Left hindlimb (tissue), 1 donor: ENCODE results near the gene BEAN1.

Experiments used
- DNase-seq: peaks from one replicate; pipeline ENCODE4 v3.0.0-alpha.2; 2018

Gene BEAN1, protein sequence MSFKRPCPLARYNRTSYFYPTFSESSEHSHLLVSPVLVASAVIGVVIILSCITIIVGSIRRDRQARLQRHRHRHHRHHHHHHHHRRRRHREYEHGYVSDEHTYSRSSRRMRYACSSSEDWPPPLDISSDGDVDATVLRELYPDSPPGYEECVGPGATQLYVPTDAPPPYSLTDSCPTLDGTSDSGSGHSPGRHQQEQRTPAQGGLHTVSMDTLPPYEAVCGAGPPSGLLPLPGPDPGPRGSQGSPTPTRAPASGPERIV

DNA sequence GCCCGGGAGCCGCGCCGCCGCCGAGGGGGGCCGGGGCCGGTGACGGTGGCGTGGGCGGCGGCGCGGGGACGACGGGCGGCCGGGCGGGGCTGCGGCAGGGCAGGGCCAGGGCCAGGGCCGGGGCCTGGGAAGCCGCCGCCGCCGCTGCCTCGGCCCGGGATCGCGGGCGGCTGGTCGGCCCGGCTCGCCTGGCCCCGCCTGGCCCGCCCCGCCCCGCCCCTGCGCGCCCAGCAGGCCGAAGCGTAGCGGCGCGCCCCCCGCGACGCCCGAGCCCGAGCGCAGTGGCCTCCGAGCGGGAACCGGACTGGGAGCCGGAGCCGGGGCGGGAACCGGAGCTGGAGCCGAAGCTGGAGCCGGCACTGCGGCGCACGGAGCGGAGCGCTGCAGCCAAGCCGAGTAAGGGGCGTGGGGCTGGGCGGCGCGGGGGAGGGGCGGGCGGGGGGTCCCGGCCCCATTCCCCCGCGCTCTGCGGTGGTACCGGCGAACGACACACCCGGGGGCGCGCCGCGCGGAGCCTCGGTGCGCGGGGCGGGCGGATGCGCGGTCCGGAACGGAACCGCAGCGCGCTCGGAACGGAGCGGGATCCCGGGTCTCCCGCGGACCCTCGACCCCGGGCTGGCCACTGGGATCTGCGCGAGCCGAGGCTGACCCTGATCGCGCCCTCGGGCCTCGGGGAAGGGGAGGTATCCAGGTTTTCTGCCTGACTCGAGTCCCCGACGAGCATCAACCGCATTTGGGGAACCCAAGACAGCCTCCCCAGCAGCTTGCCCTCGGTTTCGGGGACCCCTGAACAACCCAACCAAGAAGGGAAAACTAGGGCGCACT, at the start of gene BEAN1:
Gene BEAN1, plus strand, starts transcription at position 260 of the 825 bp plus-strand sequence. CDS start 10,382 bp downstream, outside the sequence.
- DNase-seq: peak; percentile 43

DNA sequence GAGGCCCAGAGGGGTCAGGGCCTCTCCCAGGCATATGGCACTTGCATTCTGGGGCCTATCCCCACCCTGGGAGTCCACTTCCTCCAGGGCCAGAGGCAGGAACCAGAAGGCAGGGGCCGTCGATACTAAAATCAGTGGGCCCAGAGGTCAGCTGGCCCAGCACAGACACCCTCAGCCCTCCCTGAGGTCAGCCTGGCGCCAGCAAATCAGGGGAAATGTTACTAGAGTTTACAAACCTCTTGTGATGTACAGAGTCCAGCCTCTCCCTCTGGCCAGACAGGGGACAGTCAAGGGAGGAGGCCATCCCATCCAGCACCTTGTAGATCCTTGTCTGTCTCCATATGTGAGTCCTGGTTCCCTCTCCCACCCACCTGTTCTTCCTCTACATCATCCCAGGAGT, 49.8 kb upstream of the BEAN1 start:
- DNase-seq: peak; percentile 21

DNA sequence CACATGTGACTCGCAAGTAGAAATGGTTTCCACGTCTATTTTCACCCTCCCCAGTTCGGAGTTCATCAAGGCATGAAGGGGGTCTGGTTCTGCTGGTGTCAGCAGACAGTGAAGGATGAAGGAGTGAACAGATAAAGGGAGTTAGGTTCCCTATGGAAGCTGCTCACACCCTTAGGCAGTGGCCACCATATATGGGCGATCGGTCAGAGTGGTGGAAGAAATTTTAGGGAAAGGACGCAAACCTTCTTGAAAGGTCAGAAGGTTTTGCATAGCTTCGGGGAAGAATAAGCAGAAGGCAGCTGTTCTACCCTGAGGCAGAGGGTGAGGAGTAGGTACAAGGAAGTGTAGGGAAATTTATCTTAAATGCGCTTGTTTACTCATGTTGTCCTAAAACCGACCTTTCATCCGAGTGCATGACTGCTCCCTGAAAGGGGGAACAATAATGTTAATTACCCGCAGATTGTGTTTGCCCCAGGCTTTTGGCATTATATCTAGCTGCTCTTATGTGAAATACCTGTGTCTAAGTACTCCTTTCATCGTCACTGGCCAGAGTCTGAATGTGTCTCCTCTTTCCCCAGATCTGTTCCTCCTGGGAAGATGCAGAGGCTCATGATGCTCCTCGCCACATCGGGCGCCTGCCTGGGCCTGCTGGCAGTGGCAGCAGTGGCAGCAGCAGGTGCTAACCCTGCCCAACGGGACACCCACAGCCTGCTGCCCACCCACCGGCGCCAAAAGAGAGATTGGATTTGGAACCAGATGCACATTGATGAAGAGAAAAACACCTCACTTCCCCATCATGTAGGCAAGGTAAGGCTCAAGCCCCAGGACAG, 48.1 kb upstream of the BEAN1 start:
- no peak for DNase-seq

DNA sequence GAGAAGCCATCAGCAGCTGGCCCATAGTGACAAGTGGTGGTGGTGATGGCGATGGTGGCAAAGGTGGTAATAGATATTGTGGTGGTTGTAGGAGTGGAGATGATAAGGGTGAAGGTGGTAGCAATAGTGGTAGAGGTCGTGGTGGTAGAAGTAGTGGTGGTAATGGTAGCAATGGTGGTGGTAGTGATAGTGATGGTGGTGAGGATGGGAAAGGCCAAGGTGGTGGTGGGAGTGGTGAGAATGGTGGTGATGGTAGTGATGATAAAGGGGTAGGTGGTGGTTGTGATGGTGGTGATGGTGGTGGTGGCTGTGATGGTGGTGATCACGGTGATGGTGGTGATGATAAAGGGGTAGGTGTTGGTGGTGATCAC, 47.5 kb upstream of the BEAN1 start:
- DNase-seq: no peak

DNA sequence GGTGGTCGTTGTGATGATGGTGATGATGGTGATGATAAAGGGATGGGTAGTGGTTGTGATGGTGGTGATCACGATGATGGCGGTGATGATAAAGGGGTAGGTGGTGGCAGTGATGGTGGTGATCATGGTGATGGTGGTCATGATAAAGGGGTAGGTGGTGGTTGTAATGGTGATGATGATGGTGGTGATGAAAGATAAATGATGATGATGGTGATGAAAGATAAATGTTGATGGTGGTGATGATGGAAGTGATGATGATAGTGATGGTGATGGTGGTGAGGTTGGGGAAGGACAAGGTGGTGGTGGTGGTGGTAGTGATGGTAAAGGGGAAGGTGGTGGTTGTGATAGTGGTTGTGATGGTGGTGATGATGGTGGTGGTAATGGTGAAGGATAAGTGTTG, 46.7 kb upstream of the BEAN1 start:
- no peak for DNase-seq

DNA sequence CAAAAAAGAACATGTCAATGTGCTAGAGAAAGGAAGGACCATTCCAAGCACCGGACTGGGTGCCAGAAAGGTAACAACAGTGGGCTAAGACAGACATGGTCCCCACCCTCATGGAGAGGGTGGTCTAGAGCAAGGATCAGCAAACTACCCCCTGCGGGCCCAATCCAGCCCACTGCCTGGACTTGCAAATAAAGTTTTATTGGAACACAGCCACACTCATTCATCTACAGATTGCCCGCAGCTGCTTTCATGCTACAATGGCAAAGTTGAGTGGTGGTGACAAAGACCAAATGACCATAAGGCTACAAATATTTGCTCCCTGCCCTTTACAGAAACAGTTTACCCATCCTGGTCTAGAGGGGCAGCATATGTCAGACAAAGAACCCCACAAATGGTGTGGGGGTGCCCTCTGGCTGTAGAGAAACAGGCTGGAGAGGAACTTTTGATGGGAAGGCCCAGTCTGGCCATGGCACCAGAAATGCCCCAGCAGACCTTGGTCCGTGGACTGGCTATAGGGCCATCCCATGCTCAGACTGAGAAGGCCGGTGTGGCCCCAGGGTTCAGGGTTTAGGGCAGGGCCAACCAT, 45.4 kb upstream of the BEAN1 start:
- peak; percentile 20 for DNase-seq

DNA sequence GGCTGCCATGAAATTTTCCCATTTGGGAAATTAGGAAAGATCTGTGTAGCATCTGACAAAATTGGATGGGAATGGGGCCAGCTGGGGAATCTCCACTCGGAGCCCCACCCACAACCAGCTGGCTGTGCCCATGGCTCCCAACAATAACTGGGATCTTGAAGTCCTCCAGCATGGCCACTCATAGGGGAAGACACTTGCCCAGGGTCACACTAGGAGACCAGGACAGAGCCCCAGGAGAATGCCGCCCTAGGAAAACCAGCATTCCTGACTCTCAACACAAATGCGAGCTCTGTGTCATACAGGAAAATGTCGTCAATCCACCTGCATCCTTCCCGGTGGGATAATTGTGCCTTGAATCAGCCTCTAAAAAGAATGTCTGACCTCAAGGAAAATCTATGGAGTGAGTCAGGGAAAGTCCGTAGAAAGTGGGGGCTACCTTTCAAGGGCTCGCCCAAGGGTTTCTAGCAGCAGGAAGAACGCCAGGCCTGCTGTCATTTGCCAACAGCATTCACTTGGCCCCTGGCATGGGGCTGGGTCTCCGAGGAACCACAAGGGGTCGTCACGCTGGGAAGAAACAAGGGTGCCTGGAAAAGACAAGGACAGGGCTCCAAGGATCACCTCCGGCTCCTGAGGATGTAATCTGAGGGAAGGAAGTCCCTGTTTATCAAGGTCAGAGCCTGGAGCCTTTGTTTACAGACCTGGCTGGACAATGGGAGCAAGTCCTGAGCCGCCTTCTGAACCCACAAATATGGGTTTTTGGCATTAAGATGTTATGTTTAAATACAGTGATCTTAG, 44.7 kb upstream of the BEAN1 start:
- peak; percentile 34 for DNase-seq

DNA sequence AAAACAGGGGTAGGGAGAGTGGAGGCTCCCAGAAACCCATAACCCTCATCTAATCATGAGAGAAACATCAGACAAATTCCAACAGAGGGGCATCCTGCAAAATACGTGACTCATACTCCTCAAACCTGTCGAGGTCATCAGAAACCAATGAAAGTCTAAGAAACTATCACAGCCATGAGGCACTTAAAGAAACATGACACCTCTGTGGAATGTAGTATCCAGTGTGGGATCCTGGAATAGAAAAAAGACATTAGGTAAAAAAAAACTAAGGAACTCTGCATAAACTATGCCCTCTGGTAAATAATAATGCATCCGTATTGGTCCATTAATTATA, 44.2 kb upstream of the BEAN1 start:
- DNase-seq: no peak

DNA sequence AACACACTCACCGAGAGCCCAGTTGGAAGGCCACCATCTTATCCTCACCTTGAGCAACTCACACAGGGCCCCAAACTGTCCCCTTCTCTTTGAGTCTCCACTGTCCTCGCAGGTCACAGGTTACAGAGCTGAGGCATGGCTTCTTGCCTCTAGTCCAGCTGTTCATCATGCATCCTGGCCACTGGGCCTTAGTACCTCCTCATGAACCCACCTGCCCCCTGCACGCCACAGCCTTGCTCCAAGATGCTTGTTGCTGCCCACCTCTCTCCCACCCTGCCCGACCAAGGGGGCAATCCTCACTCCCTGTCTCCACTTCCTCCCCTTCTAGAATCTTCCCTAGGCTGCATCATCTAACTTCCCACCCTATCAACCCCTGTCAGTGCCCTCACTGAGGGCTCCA, 43.5 kb upstream of the BEAN1 start:
- DNase-seq: peak; percentile 13

DNA sequence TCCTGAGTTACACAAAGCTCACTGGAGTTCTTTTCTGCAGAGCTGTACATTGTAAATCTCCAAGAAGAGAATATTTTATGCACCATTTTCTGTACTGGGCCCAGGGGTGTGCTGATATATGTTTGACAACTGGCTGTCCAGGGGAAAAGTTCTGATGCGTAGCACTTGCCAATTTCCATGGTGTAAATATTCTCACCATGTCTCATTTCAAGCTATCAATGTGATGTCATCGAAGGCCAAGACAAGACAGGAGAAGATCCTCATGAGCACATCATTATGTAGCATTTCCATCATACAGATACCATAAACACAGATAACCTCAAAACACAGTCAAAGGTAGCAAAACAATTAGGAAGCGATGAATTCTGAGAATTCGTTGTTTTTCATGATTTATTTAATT, 41.7 kb upstream of the BEAN1 start:
- DNase-seq: no peak

DNA sequence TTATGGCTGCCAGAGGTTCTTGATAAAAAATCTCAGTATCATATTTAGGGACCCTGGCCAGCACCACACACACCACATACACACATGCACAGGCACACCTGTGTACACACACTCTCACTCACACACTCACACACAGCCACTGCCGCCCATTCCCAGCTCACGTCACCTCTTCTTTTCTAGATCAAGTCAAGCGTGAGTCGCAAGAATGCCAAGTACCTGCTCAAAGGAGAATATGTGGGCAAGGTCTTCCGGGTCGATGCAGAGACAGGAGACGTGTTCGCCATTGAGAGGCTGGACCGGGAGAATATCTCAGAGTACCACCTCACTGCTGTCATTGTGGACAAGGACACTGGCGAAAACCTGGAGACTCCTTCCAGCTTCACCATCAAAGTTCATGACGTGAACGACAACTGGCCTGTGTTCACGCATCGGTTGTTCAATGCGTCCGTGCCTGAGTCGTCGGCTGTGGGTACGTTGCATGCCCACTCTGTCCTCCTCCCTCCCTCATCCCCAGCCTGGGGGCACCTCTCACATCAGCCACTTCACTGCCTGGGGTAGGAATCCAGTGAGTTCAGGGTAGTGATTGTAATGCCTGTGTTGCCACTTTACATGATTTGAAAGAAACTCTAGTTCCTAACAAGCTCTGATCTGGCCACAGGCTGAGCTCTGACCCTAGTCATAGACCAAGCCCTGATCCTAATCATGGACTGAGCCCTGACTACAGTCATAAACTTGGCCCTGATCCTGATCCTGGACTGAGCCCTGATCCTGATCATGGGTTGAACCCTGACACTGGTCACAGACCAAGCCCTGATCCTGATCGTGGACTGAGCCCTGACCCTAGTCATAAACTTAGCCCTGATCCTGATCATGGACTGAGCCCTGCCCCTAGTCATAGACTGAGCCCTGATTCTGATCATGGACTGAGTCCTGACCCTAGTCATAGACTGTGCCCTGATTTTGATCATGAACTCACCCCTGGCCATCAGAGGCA, 40.2 kb upstream of the BEAN1 start:
- DNase-seq: no peak

DNA sequence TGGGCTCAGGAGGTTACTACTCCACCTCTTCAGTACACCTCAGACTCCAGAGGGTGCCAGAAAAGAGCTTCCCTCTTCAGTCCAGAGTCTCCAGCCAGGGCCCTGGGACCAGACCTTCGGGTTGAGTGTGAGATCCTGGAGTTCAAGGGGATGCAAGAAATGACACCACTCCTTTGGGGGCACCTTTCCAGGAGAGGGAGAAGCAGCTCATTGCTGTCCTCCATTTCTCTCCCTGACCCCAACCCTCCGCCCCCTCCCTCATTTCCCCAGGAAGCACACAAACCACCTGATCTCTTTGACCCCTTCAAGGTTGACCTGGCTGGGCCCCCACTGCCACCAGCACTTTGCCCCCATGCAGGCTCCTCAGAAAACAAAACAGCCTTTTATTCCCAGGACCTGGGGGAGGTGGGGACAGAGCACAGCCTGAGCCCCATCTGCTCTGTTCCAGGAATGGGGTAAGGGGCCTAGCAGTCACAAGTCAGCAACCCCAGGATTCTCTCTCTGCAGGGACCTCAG, 39.2 kb upstream of the BEAN1 start:
- DNase-seq: no peak

DNA sequence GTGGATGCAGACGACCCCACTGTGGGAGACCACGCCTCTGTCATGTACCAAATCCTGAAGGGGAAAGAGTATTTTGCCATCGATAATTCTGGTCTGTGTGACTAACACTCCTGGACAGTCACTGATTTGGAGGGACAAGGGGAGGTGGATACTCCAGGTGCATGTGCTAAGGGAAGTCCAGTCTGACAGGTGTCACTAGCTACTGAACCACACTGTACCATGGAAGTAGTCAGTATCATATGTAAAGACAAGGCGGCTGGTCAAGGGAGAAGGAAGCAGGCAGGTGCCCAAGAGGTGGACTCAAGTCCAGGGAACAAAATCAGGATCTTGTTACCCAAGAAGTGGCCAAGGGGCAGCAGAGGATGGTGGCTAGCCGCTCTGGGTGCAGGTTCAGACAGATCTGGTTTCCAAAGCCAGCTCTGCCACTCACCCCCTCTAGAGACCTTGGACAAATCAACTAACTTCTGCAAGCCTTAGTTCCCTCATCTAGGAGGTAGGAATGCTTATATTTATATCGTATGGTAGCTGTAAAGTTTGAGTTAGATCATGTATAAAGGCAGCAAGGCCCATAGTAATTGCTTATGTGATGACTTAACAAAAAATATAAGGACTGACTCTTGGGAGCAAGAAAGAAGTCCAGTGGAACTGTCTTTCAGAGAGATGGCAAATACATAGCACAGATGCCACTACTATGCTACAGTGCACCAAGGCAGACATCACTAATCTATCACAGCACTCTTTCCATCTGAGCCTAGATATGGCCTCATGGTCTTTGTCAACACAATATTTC, 38.5 kb upstream of the BEAN1 start:
- DNase-seq: no peak

DNA sequence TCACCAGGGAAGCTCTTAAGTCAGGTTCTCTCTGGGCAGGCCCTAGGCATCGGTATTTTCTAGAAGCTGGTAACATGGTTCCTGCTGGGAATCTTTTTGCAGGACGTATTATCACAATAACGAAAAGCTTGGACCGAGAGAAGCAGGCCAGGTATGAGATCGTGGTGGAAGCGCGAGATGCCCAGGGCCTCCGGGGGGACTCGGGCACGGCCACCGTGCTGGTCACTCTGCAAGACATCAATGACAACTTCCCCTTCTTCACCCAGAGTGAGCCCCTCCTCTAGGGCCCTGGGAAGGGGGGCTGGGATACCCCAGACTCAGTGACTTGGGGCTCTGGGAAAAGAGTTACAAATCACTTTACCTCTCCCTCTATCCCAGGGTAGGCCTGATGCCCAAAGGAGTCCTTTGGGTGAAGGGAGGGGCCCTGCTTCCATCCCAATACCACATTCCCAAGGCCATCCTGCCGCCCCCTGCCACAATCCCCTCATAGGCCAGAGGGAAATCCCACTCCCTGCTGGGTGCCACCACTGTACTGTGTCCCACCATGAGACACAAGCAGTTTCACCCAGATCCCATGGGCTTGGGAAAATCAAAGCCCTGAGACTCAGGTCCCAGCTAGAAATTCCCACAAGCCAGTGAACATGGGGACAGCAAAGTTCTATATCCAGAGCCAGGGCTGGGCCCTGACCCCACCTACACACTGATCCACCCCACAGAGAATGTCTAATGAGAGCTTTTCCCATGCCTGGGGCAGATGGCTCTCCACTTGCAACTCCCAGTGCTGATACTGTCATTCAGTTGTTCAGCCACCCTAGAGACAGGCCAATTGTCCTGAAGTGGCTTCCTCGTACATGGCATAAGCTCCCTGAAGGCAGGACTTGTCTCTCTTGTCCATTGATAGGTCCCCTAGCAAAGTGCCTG, 37.6 kb upstream of the BEAN1 start:
- no peak for DNase-seq

DNA sequence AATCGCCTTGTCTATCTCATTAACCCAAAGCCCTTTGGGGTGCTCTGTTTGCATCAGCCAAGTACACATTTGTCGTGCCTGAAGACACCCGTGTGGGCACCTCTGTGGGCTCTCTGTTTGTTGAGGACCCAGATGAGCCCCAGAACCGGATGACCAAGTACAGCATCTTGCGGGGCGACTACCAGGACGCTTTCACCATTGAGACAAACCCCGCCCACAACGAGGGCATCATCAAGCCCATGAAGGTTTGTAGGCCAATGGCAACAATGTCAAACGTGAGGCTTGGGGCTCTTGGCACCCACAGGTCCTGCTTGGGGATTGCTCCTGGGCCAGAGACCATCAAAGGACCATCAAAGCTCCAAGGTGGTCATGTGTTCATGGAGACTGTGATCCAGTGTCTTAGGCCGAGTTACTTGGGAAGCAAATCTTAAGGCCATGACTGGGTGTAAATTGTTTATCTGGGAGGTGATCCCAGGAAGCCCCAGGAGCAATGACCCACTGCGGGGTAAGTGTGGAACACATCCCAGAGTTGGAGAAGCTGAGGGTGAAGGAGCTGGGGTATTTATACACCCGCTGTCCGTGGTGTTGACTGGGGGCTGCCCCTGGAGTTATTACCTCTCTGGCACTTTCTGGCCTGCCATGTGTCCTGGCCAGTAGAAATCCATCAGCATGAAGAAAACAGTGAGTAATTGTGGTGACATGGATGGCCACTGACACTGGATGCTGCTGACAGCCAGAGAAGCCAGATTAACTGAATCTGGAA, 36.6 kb upstream of the BEAN1 start:
- DNase-seq: no peak

DNA sequence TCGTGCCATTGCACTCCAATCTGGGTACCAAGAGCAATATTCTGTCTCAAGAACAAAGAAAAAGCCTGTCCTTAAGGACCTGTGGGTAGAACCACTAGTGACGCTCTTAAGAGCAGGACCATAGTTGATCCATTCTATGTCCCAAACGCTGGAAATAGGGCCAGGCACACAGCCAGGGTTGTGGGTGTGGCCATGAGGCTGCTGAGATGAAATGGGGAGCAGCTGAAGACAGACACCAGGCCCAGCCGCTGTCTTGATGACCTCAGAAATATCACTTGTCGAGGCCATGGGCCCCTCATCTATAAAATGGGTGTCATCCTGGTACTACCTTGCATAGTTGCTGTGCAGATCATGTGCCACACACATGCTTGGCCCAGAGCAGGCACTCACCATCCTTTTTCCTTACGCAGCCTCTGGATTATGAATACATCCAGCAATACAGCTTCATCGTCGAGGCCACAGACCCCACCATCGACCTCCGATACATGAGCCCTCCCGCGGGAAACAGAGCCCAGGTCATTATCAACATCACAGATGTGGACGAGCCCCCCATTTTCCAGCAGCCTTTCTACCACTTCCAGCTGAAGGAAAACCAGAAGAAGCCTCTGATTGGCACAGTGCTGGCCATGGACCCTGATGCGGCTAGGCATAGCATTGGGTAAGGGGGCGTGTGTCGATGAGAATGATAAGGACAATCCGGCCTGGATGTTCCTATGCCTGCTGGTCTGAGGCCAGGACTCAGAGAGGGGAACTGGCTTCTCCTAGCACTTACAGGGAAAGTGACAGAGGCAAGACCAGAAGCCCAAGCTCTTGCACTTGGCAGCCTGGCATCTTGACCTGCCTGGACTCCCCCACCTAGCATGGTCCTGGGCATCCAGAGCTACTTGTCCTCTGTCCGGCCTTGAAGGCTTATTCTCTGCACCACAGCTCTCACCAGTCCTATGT, 35.1 kb upstream of the BEAN1 start:
- no peak for DNase-seq
